ENCODE data around the gene COL4A6.

- TF ChIP-seq, protein P1, sequence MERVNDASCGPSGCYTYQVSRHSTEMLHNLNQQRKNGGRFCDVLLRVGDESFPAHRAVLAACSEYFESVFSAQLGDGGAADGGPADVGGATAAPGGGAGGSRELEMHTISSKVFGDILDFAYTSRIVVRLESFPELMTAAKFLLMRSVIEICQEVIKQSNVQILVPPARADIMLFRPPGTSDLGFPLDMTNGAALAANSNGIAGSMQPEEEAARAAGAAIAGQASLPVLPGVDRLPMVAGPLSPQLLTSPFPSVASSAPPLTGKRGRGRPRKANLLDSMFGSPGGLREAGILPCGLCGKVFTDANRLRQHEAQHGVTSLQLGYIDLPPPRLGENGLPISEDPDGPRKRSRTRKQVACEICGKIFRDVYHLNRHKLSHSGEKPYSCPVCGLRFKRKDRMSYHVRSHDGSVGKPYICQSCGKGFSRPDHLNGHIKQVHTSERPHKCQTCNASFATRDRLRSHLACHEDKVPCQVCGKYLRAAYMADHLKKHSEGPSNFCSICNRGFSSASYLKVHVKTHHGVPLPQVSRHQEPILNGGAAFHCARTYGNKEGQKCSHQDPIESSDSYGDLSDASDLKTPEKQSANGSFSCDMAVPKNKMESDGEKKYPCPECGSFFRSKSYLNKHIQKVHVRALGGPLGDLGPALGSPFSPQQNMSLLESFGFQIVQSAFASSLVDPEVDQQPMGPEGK (CRISPR knock-in tag; IDR thresholded peaks at IDR 0.05; ENCODE audit: borderline replicate concordance) = no peak
- no peak for TF ChIP-seq ZNF565 (CRISPR knock-in tag; conservative IDR thresholded peaks at IDR 0.05; ENCODE audit: low read depth)
These were observed 218.1 kb downstream of the COL4A6 start for GRCh38 chrX:108219949-108220601.
